Medulla oblongata (tissue), 1 donor: ENCODE data around the gene ITGB1.
"Not testable (repeated sequence)": the region's sequence is repeated elsewhere in the genome, so short reads cannot be mapped to it uniquely, and the experiment has no call there.

ENCODE experiments used
- DNase-seq: peaks from one replicate; pipeline ENCODE4 v3.0.0-alpha.2; 2015; ENCODE audit errors: extremely low spot score

ITGB1 gene

DNA sequence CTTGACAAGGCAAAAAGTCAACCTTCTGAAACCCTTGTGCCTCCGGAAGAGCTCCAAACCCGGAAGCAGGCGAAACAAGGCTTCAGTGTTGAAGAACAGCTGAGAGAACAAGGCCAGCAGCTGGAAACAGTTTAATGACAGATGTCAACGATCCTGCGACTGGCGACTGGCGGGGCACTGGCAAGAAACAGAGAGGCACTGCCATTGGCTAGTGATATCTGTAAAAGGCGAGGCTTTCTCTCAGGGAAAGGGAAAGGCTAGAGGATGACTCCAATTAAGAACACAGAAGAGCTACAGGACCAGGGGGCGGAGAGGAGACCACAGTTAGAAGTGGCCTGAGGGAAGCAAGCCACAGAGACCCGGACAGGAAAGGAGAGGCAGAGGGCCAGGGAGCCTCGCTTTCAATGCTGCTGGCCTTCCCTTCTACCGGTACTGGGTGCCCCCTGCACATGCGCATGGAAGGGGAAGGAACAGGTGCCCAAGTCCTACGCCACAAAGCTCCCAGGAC, 19.4 kb downstream of the ITGB1 start:
- DNase-seq, result peak; percentile 91

DNA sequence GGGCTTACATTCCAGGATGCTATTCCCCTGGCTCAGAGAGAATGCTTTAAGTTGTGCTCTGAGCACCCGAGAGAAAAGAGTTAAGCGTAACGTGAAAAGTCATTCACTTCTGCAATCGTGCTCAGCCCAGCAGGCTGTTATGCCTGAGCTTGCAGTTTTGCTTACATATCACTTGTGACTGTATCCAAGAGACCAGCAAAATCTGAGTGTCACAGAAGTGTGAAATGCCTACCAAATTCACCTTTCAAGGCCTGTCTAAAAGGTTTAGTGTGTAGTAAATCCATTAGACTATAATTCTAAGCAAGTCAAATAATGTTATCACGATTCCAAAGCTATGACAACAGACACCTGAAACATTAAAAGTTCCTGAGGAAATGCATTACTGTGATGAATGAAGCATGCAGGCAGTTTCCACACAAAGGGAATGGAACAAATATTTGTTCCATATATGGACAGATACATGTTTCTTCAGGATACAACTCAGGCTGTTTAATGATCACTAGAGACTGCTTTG, 20.1 kb downstream of the ITGB1 start:
- peak; percentile 51 for DNase-seq

DNA sequence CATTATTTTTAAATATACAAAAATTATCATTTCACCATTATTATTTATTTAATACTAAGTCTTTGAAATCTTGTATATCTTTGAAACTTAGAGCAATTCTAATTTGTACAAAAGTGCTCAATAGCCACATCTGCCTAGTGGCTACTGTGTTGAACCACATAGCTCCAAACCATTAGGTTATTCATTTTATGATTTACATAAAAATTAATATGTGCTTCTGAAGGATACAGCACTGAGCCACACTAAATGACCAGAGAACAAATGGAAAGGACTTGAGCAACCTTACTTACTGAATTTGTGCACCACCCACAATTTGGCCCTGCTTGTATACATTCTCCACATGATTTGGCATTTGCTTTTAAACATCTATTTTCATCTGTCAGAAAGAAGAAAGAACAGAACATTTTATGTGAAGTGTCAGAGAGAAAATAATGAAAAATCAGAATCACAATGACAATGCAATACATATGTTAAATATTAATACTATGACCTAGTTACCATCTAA, 25.8 kb downstream of the ITGB1 start:
- no peak for DNase-seq

DNA sequence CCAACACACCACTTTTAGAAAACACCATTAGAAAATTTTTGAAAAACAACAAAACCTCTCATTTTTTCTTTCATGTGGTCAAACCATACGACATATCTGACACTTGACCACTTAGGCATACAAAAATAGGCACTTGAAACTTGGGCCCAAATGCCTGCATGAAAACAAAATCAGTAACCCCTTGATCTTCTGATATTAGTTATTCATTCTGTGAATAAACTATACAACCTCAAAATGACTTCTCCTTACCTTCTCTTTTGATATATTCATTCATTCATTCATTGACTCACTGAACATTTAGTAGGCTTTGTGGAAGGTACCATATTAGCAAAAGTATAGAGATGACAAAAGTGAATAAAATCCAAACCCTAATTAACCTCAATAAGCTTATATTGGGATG, 26.4 kb downstream of the ITGB1 start:
- DNase-seq, result no peak

DNA sequence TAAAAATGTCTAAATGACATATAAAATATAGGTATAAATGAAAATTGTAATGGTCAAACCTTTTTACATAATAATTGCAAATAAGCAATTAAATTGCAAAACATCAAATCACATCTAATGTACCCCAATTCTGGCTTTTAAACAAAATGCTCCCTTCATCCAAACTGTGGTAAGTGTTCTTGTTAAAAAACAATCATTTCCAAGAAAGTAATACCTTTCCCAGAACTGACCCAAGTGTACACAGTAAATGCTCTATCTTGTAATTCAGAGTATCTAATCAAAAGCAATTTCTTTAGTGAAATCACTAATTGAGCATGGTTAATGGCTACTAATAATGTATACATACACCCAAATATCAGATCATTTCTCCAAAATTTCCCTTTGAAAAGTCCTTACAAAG, 28.0 kb downstream of the ITGB1 start:
- no peak for DNase-seq

DNA sequence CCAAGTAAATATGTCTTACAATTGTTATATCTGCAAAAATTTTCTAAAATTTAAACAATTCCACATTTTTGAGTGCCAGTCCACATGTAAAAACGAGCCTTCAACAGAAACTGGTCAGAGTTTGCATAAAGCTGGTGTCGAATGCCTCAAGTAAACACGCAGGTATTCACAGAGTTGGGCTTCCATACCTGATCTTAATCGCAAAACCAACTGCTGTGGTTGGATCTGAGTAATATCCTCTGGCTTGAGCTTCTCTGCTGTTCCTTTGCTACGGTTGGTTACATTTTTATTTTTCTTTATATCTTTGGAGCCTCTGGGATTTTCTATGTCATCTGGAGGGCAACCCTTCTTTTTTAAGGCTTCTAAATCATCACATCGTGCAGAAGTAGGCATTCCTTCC, 28.4 kb downstream of the ITGB1 start:
- no peak for DNase-seq

DNA sequence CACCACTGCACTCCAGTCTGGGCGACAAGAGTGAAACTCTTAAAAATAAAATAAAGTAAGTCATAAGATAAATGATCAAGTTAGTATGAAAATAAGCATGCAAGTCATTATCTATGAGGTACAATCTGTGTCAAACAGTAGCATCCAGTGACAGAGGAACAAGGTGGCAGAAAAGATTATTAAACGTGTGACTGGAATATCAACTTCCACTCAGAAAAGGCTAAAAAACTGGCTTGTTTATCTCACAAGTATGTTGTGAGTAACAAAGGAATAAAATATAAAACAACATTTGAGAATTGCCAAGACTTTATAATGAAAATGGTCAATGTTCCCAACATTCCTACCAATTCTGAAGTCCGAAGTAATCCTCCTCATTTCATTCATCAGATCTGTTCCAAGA, 30.3 kb downstream of the ITGB1 start:
- DNase-seq, result no peak

DNA sequence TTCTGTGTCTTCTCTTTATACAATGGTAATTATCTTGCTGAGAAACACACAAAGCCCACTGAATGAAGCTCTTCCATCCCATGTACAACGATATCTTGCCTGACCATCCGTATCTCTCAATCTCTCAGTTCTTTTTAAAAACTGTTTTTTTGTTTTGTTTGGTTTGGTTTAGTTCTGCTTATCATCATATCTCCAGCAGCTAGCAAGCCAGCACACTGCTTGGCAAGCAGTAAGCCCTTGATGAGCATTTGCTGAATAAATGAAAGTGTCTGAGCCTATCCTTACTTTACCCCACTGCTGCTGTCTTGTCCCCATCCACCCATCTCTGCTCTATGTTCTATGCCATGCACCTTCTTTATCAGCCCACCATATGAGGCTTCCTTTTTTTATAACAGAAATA, 34.2 kb downstream of the ITGB1 start:
- DNase-seq, result no peak

DNA sequence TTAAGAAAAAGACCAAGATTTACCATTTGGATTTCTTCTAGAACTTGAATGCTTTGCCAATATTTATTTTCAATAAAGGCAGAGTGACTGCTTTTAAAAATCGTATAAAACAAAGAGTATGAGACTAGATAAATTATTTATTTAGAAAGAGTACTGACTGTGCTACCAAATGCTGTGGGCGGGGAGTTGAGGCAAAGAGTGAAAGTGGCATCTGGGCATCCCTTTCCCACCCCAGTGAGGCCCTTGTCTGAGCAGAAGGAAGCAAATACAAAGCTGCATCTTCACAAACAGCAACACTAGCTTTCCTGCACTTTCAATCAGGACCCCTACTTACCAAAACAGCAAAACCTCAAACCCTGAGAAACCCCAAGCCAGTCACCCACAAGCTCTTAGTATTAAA, 34.9 kb downstream of the ITGB1 start:
- no peak for DNase-seq

DNA sequence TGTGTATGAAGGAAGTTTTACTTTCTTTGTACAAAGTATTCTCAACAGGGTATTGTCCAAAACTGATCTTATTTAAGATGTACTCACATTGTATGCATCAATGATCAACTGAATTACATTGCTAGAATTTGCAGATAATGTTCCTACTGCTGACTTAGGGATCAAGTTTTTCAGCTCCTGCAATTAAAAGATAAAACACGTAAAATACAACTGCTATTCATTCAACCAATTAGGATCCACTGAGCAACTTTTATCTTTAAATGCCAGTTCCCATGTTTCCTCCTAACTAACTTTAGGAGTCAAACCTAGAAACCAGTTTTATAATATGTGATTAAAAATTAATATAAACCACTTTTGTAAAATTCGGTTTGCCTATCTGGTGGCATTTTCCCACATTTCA, 35.9 kb downstream of the ITGB1 start:
- DNase-seq, result no peak

DNA sequence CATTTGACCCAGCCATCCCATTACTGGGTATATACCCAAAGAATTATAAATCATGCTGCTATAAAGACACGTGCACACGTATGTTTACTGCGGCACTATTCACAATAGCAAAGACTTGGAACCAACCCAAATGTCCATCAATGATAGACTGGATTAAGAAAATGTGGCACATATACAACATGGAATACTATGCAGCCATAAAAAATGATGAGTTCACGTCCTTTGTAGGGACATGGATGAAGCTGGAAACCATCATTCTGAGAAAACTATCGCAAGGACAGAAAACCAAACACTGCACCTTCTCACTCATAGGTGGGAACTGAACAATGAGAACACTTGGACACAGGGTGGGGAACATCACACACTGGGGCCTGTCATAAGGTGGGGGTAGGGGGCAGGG, 40.2 kb downstream of the ITGB1 start:
- DNase-seq, result not testable (repeated sequence)

DNA sequence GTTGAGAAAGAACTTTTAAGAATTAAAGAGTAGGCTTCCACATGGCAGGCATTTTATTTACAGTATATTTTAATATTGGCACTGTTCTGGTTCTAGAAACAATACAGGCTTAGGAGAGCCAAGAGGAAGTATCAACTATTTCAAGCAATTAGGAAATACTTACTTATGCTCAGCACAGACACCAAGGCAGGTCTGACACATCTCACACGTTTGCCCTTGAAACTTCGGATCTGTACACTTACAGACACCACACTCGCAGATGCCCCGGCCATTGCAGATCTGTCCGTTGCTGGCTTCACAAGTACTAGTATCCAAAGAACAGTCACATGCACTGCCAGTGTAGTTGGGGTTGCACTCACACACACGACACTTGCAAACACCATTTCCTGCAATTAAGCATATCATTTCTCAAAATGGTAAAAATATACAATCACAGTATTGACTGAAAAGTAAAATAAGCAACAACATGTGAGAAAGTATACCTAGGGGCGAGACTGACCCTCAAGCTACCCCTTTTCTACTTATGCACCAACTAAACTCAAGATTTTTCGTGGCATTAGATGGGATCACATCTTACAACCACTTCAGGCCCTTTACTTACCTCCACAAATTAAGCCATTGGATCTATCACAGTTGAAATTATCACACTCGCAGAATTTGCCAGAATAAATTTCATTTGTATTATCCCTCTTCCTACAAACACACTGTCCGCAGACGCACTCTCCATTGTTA, 46.6 kb downstream of the ITGB1 start:
- DNase-seq, result no peak

DNA sequence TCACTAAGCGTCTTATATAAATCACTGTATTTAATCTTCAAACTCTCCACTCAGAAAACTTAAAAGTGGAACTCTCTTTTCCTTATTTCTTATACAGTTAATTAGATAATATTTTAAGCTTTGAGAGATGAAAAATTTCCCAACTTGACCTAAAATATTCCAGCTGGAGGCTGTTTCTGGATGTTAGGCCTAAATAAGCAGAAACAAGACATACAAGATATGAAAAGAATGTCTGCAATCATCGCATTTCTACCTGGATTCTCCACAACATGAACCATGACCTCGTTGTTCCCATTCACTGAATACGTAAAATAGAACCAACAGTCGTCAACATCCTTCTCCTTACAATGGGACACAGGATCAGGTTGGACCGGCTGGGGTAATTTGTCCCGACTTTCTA, 48.1 kb downstream of the ITGB1 start:
- DNase-seq, result not testable (repeated sequence)

DNA sequence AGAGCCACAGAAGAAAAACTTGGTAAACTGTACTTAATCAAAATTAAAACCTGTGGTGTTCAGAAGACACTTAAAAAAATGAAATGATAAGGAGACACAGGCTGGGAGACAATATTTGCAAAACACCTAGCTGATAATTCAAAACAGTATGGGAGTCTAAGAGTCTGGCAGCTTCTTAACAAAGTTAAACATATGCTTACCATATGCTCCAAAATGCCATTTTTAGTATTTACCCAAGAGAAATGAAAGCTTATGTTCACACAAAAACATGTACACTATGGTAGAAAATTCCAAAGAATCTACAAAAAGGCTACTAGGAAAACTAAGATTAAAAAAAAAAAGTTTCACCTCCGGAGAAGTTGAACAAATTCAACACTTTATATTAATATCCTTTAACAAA, 48.6 kb downstream of the ITGB1 start:
- DNase-seq, result no peak

DNA sequence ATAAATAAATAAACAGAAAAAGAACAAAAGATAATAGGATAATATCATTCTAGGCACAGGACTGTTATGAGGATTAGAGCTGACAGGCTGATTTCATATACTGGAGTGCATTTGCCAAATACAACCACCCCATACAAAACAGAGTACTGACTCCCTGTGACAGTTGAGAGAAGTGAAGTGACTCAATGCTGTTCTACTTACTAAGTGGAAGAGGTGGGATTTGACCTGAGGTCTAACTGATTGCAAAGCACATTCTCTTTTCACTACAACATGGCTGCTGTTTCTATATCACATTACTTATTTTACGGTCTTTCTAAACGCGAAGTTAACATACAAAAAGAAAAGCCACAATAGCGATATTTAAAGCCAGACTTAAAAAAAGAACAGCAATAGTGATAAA, 51.4 kb downstream of the ITGB1 start:
- DNase-seq, result no peak

DNA sequence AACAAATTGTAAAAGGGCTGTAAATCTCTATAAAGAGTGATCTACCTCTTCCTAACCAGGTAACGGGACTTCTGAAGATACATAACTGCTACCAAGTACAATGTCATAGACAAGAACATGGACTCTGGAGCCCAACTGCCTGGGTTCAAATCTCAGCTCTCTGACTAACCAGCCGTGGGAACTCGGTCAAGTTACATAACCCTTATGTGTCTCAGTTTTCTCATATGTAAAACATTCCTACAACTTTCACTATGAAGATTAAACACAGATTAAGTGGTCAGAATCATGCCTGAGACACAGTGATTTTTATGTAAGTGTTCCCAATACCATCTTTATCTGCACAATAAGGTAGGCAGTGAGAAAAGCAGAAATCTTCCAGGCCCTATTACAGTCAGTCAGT, 52.6 kb downstream of the ITGB1 start:
- no peak for DNase-seq

DNA sequence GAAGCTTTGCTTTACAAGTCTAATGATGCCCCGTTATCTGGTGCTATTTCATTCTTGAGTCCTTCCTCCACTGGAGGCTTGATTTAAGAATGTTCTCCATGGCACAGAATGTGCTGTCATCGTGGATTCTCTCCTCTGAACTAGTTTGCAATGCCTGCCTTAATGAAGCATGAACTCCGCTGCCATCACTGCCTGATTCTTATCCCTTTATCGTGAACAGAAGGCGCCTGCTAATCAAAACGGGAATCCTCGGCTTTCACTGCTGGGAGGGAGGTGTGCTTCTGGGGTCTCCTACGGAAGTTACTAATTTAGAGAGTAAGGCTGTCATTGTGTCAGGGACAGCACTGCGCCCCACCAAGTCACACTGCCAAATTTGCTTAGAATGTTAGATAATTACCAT, 56.2 kb downstream of the ITGB1 start:
- no peak for DNase-seq

DNA sequence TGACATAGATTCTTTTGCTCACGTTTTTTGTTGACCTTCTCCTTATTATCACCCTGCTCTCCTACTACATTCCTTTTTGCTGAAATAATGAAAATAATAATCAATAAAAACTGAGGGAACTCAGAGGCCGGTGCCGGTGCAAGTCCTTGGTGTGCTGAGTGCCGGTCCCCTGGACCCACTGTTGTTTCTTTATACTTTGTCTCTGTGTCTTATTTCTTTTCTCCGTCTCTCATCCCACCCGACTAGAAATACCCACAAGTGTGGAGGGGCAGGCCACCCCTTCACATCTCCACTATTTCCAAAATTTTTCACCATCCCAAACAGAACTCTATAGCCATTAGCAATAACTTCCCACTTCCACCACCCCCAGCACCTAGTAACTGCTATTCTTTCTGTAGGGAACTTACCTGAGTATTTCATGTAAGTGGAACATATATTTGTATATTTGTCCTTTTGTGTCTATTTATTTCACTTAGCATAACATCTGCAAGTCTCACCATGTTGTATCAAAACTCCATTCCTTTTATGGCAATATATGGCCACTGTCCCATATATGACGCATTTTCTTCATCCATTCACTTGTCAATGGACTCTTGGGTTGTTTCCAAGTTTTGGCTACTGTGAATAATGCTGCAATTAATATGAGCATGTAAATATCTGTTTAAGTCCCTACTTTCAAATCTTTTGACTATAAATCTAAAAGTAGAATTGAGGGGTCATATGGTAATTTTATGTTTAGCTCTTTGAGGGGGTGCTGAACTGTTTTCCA, 62.6 kb downstream of the ITGB1 start:
- DNase-seq, result not testable (repeated sequence)

DNA sequence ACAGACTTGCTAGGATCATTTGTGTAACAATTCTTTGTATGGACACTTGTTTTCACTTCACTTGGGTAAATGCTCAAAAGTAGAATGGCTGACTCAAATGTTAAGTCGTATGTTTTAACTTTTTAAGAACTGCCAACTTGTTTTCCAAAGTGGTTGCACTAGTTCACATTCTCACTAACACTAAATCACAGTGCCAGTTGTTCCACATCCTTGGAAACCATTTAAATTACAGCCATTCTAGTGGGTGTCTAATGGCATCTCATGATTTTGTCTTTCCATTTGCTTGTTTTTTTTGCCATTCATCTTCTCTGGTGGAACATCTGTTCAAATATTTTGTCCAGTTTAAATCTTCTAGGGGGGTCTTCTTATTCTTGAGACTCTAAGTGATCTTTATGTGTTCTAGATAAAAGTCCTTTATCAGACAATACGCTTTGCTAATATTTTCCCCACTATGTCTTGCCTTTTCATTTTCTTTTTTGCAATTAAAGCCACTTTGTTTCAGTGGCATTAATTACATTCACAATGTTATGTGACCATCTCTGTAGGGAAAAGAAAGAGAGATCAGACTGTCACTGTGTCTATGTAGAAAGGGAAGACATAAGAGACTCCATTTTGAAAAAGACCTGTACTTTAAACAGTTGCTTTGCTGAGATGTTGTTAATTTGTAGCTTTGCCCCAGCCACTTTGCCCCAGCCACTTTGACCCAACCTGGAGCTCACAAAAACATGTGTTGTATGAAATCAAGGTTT, 63.9 kb downstream of the ITGB1 start:
- no peak for DNase-seq

DNA sequence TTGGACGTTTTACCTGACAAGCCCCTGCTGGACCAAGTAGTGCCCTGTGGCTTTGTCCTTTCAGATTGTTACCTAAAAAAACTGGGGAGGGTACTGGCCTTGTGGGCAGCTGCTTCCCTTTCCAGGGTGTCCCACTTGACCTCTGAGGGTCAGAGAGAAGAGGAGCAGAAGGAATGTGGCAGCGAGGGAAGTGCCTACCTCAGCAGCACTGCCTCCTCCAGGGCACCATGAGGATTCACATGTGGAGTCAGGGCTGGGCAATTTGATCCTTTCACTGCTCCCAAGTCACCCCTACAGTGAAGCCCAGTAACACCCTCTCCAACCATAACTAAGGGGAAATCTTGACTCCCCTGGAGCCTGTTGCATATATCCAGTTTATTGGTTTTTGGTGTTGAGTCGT, 64.6 kb downstream of the ITGB1 start:
- DNase-seq, result no peak

DNA sequence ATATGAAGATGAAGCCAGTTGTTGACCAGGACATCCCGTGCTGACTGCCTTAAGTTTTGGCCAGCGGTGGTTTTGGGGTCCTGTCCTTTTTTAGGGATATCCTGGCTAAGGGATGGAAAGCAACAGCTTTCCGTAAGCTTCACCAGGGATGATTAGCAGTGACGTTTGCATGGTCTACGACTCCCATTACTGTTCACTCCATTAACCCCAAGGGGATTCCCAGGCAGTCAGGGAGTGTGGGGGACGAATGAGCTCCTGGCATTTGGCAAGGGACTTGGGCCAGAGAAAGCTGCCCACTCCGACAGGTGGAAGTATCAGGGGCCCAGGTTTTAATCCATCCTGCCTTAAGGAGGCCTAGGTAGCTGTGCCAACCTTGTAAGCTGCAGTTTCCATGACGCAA, 66.8 kb downstream of the ITGB1 start:
- no peak for DNase-seq

DNA sequence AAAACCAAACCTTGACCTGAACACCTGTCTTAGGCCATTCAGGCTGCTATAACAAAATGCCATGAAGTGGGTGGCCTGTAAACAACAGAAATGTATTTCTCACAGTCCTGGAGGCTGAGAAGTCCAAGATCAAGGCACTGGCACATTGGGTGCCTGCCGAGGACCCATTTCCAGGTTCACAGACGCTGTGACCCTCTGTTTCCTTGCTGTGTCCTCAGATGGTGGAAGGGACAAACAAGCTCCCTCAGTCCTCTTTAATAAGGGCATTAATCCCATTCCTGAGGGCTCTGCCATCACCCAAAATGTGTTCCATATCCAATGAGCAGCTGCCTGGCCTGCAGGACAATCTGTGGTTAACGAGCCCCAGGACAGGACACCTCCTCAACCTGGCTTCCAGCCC, 67.6 kb downstream of the ITGB1 start:
- no peak for DNase-seq
